CD4-positive, alpha-beta T cell treated with Interleukin-12 subunit alpha and Interleukin-12 subunit beta, for 1 hour (primary cell): Measurements from ENCODE around the gene RALY.

Experiments
- DNase-seq: peaks from one replicate; pipeline ENCODE4 v3.0.0-alpha.2; 2020

RALY gene

GRCh38 chr20:34052414-34052813, 58.7 kb downstream of the RALY start:
- no peak for DNase-seq

DNA sequence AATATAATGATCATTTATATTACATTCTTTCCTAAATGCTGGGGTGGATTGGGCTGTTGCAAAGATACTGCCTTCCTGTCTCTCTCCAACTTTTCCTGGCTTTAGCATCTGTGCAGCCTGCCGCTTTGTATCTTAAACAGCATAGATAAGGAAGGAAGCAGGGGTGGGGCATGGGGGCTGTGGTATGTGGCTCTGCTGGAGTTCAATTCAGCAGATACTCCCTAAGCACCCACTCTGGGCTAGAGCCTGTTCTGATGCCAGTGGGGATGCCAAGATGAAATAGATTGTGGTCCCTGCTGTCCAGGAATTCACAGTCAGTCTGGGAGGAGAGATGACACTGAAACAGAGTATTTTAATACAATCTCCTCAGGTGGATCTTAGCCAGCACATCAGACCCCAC, 61.6 kb downstream of the RALY start:
- no peak for DNase-seq

GRCh38 chr20:34058831-34059230, 65.1 kb downstream of the RALY start:
- peak; percentile 30 for DNase-seq

- no peak for DNase-seq
Observed at GRCh38 chr20:34060970-34061369, 67.3 kb downstream of the RALY start.

GRCh38 chr20:34061695-34062094, 68.0 kb downstream of the RALY start:
- DNase-seq = no peak

- no peak for DNase-seq
Observed at GRCh38 chr20:34062570-34063482, 69.1 kb downstream of the RALY start.

GRCh38 chr20:34064286-34064685, 70.6 kb downstream of the RALY start:
- DNase-seq = no peak

DNA sequence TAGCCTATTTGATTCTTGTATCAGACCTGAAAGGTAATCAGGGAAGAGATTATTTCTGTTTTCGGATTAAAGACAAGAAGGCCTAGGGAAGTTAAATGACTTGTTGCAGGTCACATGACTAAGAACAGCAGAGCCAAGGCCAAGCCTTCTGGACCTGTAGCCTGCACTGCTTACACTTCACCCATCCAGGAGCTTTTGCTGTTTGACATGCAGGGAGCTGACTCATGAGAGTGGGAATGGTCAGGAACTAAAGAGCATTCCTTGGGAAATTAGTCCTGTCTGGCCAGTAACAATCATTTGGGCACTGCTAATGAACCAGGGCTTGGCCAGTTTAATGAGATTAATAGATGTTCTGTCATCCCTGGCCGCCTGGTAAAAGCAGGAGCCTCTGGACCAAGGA, 71.5 kb downstream of the RALY start:
- DNase-seq = no peak

GRCh38 chr20:34066476-34067090, 72.9 kb downstream of the RALY start:
- no peak for DNase-seq

GRCh38 chr20:34068001-34068400, 74.3 kb downstream of the RALY start:
- no peak for DNase-seq

GRCh38 chr20:34069341-34070078, 75.8 kb downstream of the RALY start:
- DNase-seq = peak; percentile 65

DNA sequence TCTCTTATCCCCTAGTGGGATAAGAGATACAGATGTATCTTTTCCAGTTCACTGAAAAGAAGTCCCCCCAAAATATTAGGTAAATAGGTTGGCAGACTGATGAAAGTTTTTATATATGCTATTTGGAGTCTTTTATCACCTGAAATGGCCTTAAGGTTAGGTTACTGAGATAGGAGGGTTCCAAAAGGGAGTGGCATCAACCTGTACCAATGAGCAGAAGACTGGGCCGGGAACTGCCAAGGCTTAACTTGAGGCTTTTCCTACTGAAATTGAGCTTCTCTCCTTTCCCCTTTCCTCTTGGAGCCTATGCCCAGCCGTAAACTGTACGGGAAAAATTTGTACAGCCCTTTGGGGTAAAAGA, 76.3 kb downstream of the RALY start:
- no peak for DNase-seq

- no peak for DNase-seq
Observed at GRCh38 chr20:34070859-34071258, 77.1 kb downstream of the RALY start.

- no peak for DNase-seq
Observed at GRCh38 chr20:34072076-34072475, 78.4 kb downstream of the RALY start.

DNA sequence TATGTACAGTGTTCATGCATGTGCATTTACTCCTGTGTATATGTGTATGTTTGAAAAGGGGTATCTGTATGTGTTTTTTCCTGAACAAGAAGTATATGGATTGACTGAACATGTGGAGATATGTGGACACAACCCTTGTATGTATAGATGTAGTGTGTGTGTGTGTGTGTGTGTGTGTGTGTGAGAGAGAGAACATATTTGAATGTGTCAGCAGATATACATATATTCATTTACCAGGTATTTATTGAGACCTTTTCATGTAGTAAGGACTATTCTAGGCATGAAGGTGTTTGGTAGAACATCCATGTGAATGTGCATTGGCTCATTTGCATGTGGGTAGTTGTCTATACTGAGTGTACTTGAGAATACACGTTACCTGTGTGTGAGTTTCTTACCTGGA, 79.1 kb downstream of the RALY start:
- DNase-seq = no peak

GRCh38 chr20:34074101-34074760, 80.5 kb downstream of the RALY start:
- DNase-seq = no peak

DNA sequence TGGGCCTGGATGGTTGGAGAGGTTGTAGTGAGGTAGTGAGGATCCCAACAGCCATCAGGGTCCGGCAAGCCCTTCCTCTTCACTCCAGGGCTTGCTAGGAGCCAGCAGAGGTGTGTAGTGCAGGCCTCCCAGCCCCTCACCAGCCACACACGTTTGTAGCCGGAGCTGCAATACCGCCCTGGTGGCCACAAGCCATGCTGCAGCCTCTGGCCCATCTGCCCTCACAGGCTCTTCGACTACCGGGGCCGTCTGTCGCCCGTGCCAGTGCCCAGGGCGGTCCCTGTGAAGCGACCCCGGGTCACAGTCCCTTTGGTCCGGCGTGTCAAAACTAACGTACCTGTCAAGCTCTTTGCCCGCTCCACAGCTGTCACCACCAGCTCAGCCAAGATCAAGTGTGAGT, 81.9 kb downstream of the RALY start:
- no peak for DNase-seq

- no peak for DNase-seq
Observed at GRCh38 chr20:34076952-34077351, 83.2 kb downstream of the RALY start.

DNA sequence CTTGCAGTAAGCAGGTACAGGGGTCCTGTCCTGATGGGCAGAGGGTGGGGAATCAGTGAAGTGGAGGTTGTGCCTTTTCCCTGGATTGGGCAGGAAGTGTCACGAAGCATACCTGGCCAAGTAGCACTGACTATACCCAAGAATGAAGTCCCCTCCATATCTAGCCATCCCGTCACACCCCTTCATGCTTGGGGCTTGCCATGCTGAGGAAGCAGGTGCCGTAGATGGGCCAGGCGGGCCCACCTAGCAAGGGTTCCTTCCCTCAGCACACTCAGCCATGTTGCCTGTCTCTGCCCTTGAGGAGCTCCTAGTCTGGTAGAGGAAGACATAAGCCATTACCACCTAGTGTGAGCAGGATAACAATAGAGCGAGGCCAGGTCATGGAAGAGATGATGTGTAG, 84.8 kb downstream of the RALY start:
- DNase-seq = no peak

- DNase-seq = no peak
Observed at GRCh38 chr20:34079818-34080217, 86.1 kb downstream of the RALY start.

DNA sequence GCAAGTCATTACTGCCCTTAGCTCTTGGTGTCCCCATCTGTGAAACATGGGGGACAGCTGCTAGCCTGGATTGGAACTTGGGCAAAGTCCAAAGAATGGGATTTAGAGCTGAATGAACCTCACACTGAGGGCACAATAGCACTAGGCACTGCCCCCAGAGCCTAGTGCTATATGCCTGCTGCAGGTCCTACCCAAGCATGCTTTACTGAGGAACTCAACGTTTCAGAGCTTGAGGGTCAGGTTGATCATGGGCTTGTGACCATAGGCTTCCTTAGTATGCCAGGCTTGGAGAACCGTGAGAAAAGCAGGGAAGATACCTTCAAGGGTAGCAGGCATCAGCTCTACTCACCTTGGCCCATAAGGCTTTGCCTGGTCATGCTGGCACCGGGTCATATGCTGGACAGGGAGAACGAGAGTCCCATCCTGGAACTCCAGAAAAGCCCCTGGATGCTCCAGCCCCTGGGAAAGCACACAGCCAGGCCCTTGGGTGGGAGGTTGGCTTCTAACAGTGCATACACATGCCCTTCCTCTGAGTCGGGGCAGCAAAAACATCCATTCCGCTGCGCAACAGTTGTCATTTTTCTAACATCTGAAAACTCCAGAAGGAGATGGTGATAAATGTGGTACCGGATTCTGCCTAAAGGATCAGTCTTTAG, 88.6 kb downstream of the RALY start:
- DNase-seq = no peak

- no peak for DNase-seq
Observed at GRCh38 chr20:34083137-34083536, 89.4 kb downstream of the RALY start.

GRCh38 chr20:34083781-34084180, 90.1 kb downstream of the RALY start:
- DNase-seq = no peak
